Measurements from ENCODE around the gene LTBP2. TPM values are rescaled to one million over a fixed set of nuclear protein-coding genes. Genes with fewer than 3 reads are reported as not detected.

LTBP2 gene
- total and polyA plus RNA-seq, 2 of the 8 experiments (the other 6 are each of a cell fraction or from before 2014, with no cell fraction given) = 0.48 to 0.89 TPM

- DNase-seq (ENCODE audit: low read depth in 1 of 2, low spot score in 2 of 2) = no peak
- Histone ChIP-seq H2AK5ac (ENCODE audit: low read depth, low read length) (no peak overlapping the region), H3K56ac (replicated peaks; ENCODE audit: insufficient read length, low read depth, low read length) (no peak overlapping the region), H3K4ac (replicated peaks; ENCODE audit: insufficient read length, low read depth, low read length) (no peak overlapping the region), H4K5ac (ENCODE audit: insufficient read length, low read depth, low read length) (no peak overlapping the region), H2BK5ac (ENCODE audit: low read depth, low read length) (no peak overlapping the region), H3K4me1 (replicated peaks in 1 of 4; ENCODE audit: control insufficient read depth in 3 of 4, insufficient read depth in 4 of 4, low read length in 3 of 4) (peaks cover 2 to 5% (median 3%) of the 10 kb centered on the region in 4 experiments; a peak in 4 of 7 replicates), H2BK20ac (ENCODE audit: low read length) (0 out of 2 replicates have a peak overlapping the region, but pooled peaks have one; percentile 32), H3K27me3 (replicated peaks in 1 of 4; ENCODE audit: control insufficient read depth in 3 of 4, extremely low read depth in 1 of 4, insufficient read depth in 3 of 4, low read length in 3 of 4) (no peaks in the 10 kb centered on the region; a peak in 1 of 7 replicates), H2BK12ac (ENCODE audit: low read depth, low read length) (no peak overlapping the region; the same call in 1 of the 2 replicates), H3K14ac (ENCODE audit: insufficient read length) (no peak overlapping the region), H3K4me3 (ENCODE audit: extremely low read depth in 1 of 4, insufficient read depth in 2 of 4, low read depth in 3 of 4, low read length in 4 of 4) (no peak overlapping the region), H3K4me2 (ENCODE audit: insufficient read depth in 1 of 2, low read depth in 2 of 2, low read length in 2 of 2) (no peak overlapping the region), H3K23ac (ENCODE audit: insufficient read length) (no peak overlapping the region), H2BK15ac (ENCODE audit: low read length) (no peak overlapping the region), H4K8ac (ENCODE audit: extremely low read depth, insufficient read depth, low read length) (no peak overlapping the region), H3K27ac (ENCODE audit: low read depth, low read length) (no peak overlapping the region), H3K36me3 (ENCODE audit: control insufficient read depth in 2 of 4, insufficient read depth in 4 of 4, low read length in 3 of 4) (no peaks in the 10 kb centered on the region), H3K9me3 (ENCODE audit: insufficient read depth in 2 of 2, low read depth in 1 of 2, low read length in 1 of 2) (no peaks in the 10 kb centered on the region), H2AFZ (ENCODE audit: low read length) (no peak overlapping the region), H2BK120ac (replicated peaks; ENCODE audit: low read depth, low read length) (no peak overlapping the region), H3K79me2 (ENCODE audit: control insufficient read depth in 1 of 2, insufficient read depth in 2 of 2, low read length in 2 of 2) (no peaks in the 10 kb centered on the region), H3K79me1 (ENCODE audit: low read depth, low read length) (no peaks in the 10 kb centered on the region), H4K20me1 (replicated peaks in 1 of 2; ENCODE audit: control insufficient read depth in 1 of 2, insufficient read depth in 2 of 2, low read length in 2 of 2) (no peaks in the 10 kb centered on the region), H3K9ac (replicated peaks in 1 of 4; ENCODE audit: extremely low read depth in 1 of 4, low read depth in 3 of 4, low read length in 3 of 4) (no peak overlapping the region), H3K18ac (ENCODE audit: extremely low read depth, low read length) (no peak overlapping the region), H3K23me2 (ENCODE audit: low read depth, low read length) (no peaks in the 10 kb centered on the region; the same call in 1 of the 2 replicates), H4K91ac (replicated peaks; ENCODE audit: insufficient read length, low read length) (no peak overlapping the region)
- WGBS, 2 experiments (ENCODE audit: extremely low coverage in 1 of 2, insufficient coverage in 1 of 2, insufficient read length in 1 of 2, insufficient replicate concordance in 2 of 2, low coverage in 1 of 2, low lambda C conversion rate in 2 of 2, missing lambda C conversion rate in 1 of 2) = 81% methylated on average over 6 of the region's 6 CpGs; no CpG with 5 or more reads in 1 of the 2 experiments
- ChIA-PET POLR2A (ENCODE audit: partially characterized antibody) (interaction anchor here (1.3 kb wide), 1 partner anchor 23 kb away, joined by 3 read pairs; no protein-coding TSS in a partner anchor), CTCF (ENCODE audit: partially characterized antibody) (interaction anchor here (2.1 kb wide), 1 partner anchor 15 kb away, joined by 5 read pairs; no protein-coding TSS in a partner anchor)
- FAIRE-seq = no peak
- no peak for TF ChIP-seq HDAC6 (IDR thresholded peaks at IDR 0.05; ENCODE audit: low read depth, low read length)
- TF ChIP-seq SIRT6 (IDR thresholded peaks at IDR 0.05; ENCODE audit: low read length) = no peak
- no peak for TF ChIP-seq PHF8 (conservative IDR thresholded peaks at IDR 0.05; ENCODE audit: low read depth, low read length)
- TF ChIP-seq RBBP5 (IDR thresholded peaks at IDR 0.05; ENCODE audit: borderline replicate concordance, low read depth, low read length) = no peak
- no peak for TF ChIP-seq BRCA1 (IDR thresholded peaks at IDR 0.05; ENCODE audit: low read depth, low read length)
- TF ChIP-seq E2F6 (IDR thresholded peaks at IDR 0.05) = no peak
- TF ChIP-seq JUND (IDR thresholded peaks at IDR 0.05; ENCODE audit: low read length) = no peak
- no peak for TF ChIP-seq ATF2 (IDR thresholded peaks at IDR 0.05; ENCODE audit: low read length)
- TF ChIP-seq ZNF274 (IDR thresholded peaks at IDR 0.05; ENCODE audit: borderline replicate concordance, extremely low read depth, low read length) = no peak
- TF ChIP-seq TAF1 (IDR thresholded peaks at IDR 0.05; ENCODE audit: low read depth, low read length) = no peak
- no peak for TF ChIP-seq FOSL1 (IDR thresholded peaks at IDR 0.05; ENCODE audit: insufficient read depth, low read depth, low read length)
- no peak for TF ChIP-seq NRF1 (IDR thresholded peaks at IDR 0.05; ENCODE audit: low read depth, low read length)
Measured at GRCh38 chr14:74621556-74621955, 9.5 kb upstream of the LTBP2 start.

Data from H1 (cell line).